A549 (cell line): ENCODE measurements around the gene ZCCHC17.

Experiments
- CBX2 ChIP-seq: fragments of 200-600 bp; sonication (generic); IDR thresholded peaks from 2 replicates; pipeline ENCODE4 v1.6.1; 2016; ENCODE audit warnings: low read depth, mild to moderate bottlenecking, borderline replicate concordance
- ESRRA ChIP-seq: fragments of 150-350 bp; IDR thresholded peaks from 2 replicates; pipeline ENCODE4 v1.6.1; 2014; ENCODE audit warnings: mild to moderate bottlenecking, low read length, borderline replicate concordance
- HDAC2 ChIP-seq: fragments of 200-600 bp; sonication (generic); IDR thresholded peaks from 2 replicates; pipeline ENCODE4 v1.6.1; 2016
- PHF8 ChIP-seq: fragments of 200-600 bp; sonication (generic); IDR thresholded peaks from 2 replicates; pipeline ENCODE4 v1.6.1; 2016; ENCODE audit warnings: low read depth, mild to moderate bottlenecking, antibody characterized with exemption, moderate library complexity, borderline replicate concordance
- POLR2A ChIP-seq: IDR thresholded peaks from 2 replicates; pipeline ENCODE4 v1.6.1; 2012; ENCODE audit warnings: mild to moderate bottlenecking, low read length
- RAD21 ChIP-seq, 2 experiments: fragments of >200 bp in 1 of 2; sonication (Bioruptor Twin) in 1 of 2; formaldehyde crosslinking in 1 of 2; IDR thresholded peaks in 1 of 2; conservative IDR thresholded peaks in 1 of 2; 2 replicates in 1 of 2; 3 replicates in 1 of 2; pipeline ENCODE4 v1.6.1; 2012 to 2018; ENCODE audit warnings: inconsistent platforms in 1 of 2
- TF ChIP-seq, protein P1 (sequence below): fragments of >200 bp; sonication (Bioruptor Twin); formaldehyde crosslinking; IDR thresholded peaks from 3 replicates; pipeline ENCODE4 v1.5.1; 2016

GRCh38 chr1:31273619-31274018 lies 23.2 kb upstream of the ZCCHC17 start:
- TF ChIP-seq ESRRA (no peak), RAD21 (conservative IDR thresholded peaks at IDR 0.05 in 1 of 2, IDR thresholded peaks at IDR 0.05 in 1 of 2) (no peak), PHF8 (no peak), POLR2A (no peak), CBX2 (no peak), HDAC2 (no peak)
- TF ChIP-seq, protein P1, sequence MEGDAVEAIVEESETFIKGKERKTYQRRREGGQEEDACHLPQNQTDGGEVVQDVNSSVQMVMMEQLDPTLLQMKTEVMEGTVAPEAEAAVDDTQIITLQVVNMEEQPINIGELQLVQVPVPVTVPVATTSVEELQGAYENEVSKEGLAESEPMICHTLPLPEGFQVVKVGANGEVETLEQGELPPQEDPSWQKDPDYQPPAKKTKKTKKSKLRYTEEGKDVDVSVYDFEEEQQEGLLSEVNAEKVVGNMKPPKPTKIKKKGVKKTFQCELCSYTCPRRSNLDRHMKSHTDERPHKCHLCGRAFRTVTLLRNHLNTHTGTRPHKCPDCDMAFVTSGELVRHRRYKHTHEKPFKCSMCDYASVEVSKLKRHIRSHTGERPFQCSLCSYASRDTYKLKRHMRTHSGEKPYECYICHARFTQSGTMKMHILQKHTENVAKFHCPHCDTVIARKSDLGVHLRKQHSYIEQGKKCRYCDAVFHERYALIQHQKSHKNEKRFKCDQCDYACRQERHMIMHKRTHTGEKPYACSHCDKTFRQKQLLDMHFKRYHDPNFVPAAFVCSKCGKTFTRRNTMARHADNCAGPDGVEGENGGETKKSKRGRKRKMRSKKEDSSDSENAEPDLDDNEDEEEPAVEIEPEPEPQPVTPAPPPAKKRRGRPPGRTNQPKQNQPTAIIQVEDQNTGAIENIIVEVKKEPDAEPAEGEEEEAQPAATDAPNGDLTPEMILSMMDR: no peak
